GM21390 (cell line): ENCODE measurements around the gene RASA4B.
A peak's percentile ranks its signal among the peaks of the same experiment; 100 is the strongest.
"Not testable (repeated sequence)": the region's sequence is repeated elsewhere in the genome, so short reads cannot be mapped to it uniquely, and the experiment has no call there.

Source experiments
- ATAC-seq: cut with Tn5 transposase; IDR thresholded peaks from one replicate; pipeline ENCODE4 v1.9.1; 2021; ENCODE audit not compliant: unreplicated experiment

The RASA4B gene

DNA sequence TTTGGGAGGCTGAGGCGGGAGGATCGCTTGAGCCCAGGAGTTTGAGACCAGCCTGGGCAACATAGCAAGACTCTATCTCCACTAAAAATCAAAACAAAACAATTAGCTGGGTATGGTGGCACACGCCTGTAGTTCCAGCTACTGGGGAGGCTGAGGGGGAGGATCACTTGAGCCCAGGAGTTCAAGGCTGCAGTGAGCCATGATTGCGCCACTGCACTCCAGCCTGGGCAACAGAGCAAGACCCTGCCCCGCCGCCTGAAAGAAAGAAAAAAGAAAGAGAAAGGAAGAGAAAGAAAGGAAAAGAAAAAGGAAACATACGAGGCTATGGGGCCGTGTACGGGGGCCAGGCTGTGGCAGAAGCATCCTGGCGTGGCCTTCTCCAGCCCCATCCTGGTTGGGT lies 62.6 kb downstream of the RASA4B start:
- ATAC-seq, result not testable (repeated sequence)

DNA sequence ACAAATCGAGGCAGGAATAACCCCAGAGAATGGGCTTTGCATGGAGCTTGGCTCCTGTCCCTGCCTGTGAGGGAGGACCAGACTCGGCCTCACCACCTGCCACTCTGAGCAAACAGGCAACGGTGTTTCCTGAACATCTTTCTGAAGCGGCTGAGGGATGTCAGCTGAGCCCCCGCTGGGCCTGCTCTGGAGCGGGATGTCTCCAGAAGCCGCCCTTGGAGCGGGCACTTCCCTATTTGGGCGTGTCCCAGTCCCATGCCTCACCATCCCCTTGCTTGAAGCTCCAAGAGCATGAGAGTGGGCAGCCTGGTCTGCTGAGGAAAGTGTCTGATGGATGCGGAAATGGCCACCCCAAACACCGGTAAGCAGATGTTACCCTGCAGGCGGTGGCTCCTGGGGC lies 63.1 kb downstream of the RASA4B start:
- no peak for ATAC-seq

DNA sequence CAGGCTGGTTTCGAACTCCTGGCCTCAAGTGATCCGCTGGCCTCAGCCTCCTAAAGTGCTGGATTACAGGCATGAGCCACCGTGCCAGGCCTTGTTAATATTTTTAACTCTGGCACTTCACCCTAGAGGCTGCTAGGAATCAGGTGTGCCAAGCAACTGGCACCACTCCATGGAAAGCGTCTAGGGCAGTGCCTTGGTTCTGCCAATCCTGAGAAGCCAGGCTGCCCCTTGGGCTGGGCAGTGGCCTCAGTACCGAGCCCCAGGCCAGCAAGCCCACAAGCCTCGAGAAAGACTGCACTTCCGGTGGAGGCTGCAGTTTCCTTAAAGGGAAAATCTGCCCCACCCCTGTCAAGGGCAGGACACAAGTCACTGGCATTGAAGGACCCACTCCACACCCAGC lies 64.3 kb downstream of the RASA4B start:
- ATAC-seq, result no peak

DNA sequence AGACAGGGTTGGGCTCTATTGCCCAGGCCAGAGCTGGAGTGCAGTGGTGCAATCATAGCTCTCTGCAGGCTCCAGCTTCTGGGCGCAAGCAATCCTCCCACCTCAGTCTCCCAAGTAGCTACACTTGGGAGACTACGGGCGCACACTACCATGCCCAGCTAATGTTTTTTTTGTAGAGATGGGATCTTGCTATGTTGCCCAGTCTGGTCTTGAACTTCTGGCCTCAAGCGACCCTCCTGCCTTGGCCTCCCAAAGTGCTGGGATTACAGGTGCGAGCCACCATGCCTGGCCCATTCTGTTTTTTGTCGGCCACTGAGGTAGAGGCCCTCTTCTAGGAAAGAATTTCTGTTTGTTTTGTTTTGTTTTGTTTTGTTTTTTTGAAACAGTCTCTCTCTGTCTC lies 65.1 kb downstream of the RASA4B start:
- ATAC-seq, result no peak

DNA sequence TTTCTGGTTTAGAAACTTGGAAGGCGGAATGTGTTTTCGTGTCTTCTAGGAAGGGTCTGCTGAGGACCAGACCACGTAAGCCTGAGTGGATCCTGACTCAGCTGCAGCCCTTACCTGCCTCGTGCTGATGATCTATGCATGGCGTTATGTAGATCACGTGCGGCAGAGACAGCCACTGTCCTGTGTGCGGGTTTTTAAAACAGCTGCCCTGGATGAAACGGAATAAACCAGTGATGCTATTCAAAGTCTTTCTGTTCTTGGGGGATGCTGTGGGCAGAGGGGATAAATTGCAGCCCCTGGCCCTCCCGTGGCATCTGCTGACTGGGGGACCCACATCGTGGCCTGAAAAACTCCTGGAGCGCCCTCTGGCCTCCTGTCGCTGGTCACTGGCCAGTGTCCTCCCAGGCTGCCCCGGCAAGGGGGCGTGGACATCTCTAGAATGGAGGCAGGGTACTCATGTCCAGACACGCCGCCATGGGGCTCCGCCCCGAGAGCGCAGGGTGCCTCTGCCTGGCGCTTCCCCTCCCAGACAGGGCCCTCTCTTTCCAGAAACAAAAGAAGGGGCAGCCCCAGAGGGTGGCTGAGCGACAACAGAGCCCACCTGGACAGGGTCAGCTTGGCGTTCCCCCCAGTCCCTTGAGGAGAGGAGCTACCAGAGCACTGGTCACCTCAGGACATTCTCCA lies 66.1 kb downstream of the RASA4B start:
- no peak for ATAC-seq

DNA sequence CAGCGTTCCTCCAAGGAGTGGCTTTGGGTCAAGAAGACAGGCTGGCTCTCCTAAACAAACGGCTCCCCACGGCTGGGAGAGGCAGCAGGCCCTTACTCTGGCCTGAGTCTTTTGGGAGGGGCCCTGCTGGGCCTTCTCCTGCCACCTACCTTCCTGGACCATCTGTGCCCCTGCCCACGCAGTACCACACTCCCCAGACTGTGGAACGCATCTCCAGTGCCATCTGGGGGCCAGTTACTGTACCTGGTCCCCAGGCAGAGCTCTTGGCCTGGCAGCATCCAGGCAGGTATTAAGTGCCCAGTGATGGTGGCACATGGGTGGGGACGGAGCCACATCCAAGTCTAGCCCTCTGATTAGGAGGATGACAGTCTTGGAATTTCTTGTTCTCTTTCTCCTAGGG lies 67.3 kb downstream of the RASA4B start:
- no peak for ATAC-seq

DNA sequence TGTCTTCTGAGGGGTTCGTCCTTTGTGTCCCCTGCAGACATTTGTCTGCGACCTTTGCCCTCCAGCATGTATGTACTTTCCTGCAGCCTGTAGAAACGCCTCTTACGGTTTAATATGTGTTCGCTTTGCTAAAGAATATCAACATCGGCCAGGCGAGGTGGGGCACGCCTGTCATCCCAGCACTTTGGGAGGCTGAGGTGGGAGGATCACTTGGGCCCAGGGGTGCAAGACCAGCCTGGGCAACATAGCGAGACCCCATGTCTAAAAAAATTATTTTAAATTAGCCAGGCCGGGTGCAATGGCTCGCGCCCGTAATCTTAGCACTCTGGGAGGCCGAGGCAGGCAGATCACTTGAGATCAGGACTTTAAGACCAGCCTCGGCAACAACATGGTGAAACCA lies 68.4 kb downstream of the RASA4B start:
- ATAC-seq, result no peak

DNA sequence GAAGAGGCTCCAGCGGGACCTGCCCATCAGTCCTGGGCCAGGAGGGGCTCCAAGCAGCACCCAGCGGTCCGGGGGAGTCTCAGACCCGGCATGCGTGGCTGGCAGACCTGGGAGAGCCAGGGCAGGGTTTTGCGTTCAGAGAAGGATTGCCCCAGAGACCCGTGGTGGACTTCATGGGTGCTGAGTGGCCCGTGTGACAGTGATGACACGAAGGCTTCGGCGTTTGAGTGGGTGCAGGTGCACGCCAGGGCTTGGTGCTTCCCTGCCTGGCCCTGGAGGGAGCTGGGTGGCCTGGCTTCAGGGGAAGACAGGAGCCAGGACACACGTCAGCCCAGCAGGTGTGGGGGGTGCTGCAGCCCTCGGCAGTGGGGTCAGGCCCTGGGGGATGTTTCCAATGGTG lies 70.3 kb downstream of the RASA4B start:
- ATAC-seq, result no peak

DNA sequence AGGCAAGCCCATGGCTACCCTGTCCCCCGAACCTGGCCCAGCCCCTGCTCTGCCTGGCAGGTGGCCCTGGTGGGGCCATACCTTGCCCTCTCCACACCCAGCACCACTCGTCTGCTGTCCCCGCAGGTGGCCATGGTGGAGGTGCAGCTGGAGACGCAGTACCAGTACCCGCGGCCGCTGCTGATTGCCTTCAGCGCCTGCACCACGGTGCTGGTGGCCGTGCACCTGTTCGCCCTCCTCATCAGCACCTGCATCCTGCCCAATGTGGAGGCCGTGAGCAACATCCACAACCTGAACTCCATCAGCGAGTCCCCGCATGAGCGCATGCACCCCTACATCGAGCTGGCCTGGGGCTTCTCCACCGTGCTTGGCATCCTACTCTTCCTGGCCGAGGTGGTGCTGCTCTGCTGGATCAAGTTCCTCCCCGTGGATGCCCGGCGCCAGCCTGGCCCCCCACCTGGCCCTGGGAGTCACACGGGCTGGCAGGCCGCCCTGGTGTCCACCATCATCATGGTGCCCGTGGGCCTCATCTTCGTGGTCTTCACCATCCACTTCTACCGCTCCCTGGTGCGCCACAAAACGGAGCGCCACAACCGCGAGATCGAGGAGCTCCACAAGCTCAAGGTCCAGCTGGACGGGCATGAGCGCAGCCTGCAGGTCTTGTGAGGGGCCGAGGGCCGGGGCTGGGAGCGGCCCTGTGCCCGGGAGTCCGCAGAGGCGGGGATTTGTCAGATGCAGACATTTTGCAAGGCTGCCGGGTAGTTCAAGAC lies 71.0 kb downstream of the RASA4B start:
- ATAC-seq, result no peak

DNA sequence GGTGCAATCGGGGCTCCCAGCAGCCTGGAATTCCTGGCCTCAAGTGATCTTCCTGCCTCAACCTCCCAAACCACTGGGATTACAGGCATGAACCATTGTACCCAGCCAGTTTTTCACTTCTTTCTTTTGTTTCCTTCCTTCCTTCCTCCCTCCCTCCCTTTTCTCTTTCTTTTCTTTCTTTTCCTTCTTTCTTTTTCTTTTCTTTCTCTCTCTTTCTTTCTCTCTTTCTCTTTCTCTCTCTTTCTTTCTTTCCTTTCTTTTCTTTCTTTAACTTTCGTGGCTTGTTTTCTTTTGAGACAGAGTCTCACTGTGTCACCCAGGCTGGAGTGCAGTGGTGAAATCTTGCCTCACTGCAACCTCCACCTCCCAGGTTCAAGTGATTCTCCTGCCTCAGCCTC lies 71.9 kb downstream of the RASA4B start:
- no peak for ATAC-seq

DNA sequence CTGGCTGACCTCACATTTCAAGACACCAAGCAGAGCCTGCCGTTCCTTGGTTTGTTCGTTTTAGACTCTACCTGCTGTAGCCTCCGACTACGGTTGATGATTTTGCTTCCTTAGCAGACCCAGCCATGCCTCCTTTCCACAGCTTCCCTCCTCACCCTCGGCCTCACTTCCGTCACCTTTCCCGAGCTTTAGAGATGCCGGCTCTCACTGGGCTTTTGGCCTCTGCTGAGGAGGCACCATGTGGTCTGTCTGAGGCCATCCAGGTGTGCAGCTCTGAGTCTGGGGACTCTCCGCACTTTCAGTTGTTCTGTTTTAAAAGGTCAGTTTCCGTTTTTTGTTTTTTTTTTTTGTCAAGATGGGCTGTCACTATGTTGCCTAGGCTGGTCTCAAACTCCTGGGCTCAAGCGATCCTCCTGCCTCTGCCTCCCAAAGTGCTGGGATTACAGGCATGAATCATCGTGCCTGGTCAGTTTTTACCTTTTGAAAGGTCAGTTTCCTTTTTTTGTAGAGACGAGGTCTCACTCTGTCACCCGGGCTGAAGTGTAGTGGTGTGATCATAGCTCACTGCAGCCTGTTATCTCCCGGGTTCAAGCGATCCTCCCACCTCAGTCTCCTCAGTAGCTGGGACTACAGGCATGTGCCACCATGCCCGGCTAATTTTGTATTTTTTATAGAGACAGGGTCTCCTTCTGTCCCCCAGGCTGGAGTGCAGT lies 72.5 kb downstream of the RASA4B start:
- peak; percentile 37 for ATAC-seq

DNA sequence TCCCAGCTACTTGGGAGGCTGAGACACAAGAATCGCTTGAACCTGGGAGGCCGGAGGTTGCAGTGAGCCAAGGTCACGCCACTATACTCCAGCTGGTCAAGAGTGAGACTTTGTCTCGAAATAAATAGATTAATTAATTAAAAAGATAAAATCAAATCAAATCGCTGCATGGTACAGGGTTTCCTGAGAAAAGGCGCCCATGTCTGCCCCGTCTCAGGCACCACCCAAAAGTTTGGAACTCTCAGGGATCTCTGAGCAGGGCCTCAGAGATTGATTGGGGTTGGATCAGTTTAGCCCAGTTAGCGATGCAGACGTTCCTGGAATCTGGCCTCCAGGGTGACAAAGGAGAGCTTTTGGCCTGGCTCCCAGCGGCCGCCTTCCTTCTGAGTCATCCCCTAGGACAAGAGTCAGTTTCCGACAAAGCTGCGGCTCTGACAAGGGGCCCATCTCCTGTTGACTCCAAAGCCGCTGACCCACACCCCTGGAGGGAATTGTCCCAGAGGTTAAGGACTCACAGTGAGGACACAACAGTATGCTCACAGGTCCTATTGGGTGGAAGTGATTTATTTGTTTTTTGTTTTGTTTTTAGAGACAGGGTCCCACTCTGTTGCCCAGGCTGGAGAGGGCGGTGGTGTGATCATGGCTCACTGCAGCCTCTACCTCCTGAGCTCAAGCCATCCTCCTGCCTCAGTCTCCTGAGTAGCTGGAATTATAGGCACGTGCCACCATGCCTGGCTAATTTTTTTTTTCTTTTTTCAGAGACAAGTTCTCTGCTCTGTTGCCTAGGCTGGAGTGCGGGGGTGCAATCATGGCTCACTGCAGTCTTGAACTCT lies 77.4 kb downstream of the RASA4B start:
- ATAC-seq, result no peak

DNA sequence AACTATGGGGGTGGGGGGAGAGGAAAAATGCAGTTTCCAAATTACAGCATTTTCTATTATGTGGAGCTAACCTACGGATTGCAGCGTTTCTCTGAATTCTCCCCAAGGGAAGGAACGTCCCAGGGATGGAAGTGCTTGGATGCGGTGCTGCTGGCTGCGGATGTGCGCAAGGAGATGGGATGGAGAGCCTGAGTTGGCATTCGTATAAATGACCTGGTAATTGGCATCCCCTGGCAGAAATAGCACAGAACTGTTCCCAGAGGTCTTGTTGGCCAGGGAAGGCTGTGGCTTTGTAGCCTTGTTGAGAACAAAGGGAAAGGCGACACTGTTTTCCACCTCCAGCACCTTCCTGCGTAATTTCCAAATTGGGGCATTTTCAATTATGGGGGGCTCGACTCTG lies 81.5 kb downstream of the RASA4B start:
- ATAC-seq, result no peak

DNA sequence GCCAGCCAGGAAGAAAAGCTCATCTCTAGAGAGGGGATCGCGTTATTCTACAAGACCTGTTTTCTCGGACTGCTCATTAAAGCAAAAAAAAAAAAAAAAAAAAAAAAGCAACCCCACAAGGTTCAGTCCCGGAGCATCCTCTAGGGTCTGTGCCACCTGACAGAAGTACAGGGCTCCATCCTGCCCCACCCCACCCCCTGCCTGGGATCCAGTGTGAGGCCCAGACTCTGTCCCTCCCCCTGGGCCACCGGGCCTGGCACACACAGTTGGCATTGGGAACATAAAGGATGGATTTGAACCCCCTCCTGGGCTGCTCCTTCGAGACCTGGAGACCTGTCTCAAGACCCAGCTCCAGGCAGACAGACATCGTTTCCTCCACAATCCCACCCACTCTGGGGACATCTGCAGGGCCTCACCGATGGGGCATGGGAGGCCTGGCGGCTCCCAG lies 83.5 kb downstream of the RASA4B start:
- ATAC-seq, result no peak

DNA sequence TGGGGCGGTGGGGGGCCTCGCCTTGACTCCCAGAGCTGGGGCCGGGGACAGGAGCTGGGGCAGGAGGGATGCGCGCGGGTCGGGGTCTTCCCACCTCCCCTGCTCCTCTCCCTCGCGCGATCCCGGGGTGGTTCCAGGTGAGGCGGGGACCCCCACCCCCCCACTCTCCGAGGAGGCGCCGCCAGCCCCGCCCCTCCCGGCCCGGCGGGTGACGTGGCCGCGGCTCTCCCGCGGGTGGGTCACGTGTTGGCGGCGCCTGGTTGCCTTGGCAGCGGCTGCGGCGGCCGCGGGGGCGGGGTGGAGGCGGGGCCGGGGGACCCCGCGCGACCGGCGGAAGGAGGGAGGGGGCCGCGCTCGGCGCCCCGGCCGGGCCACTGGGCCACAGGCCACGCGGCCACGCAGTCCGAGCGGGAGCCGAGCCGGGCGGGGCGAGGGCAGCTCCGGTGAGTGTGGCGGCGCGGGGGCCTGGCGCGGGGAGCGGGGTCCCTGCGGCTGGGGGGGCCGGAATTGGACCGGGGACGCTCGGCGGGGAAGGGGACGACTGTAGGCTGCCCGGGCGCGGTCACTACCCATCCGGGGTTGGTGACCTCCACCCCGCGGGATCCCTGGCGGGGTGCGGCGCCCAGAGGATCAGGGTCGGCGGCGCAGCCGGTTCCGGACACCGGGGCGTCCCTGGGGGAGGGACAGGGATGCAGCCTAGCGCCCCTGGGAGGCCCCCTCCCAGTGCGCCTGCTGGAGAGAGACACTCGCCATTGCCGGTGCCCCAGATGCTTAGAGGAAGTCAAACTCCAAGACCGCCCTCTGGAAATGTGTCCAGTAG lies 84.1 kb downstream of the RASA4B start, which contains the start of gene ORAI2:
Gene ORAI2, plus strand, starts transcription at position 357 of the 820 bp plus-strand sequence. CDS start 5,382 bp downstream, outside the sequence.
- peak; percentile 60 for ATAC-seq
